Measurements from ENCODE around the gene EPS8.

EPS8 gene

GRCh38 chr12:15698377-15698871, 90.8 kb downstream of the EPS8 start:
- H3K27me3 ChIP-seq (ENCODE audit: insufficient read depth, low read length, poor library complexity): peaks cover 4% of the 10 kb centered on the region
- no peaks in the 10 kb centered on the region for H4K20me1 ChIP-seq (ENCODE audit: insufficient read depth, low read length)
- H3K4me3 ChIP-seq (ENCODE audit: low read depth in 1 of 2, low read length in 2 of 2): no peak overlapping the region
- no peak overlapping the region for H3K27ac ChIP-seq (ENCODE audit: low read length)
- no peaks in the 10 kb centered on the region for H3K79me2 ChIP-seq (ENCODE audit: insufficient read depth, low read length)
- no peak for TF ChIP-seq EZH2 (IDR thresholded peaks at IDR 0.05; ENCODE audit: borderline replicate concordance, low read depth, low read length, severe bottlenecking)
- TF ChIP-seq, protein P1, sequence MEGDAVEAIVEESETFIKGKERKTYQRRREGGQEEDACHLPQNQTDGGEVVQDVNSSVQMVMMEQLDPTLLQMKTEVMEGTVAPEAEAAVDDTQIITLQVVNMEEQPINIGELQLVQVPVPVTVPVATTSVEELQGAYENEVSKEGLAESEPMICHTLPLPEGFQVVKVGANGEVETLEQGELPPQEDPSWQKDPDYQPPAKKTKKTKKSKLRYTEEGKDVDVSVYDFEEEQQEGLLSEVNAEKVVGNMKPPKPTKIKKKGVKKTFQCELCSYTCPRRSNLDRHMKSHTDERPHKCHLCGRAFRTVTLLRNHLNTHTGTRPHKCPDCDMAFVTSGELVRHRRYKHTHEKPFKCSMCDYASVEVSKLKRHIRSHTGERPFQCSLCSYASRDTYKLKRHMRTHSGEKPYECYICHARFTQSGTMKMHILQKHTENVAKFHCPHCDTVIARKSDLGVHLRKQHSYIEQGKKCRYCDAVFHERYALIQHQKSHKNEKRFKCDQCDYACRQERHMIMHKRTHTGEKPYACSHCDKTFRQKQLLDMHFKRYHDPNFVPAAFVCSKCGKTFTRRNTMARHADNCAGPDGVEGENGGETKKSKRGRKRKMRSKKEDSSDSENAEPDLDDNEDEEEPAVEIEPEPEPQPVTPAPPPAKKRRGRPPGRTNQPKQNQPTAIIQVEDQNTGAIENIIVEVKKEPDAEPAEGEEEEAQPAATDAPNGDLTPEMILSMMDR (IDR thresholded peaks at IDR 0.05; ENCODE audit: borderline replicate concordance, extremely low read depth, low read length, poor library complexity, severe bottlenecking): no peak
- H3K36me3 ChIP-seq (ENCODE audit: insufficient read depth, low read length): no peaks in the 10 kb centered on the region
- H3K4me2 ChIP-seq (ENCODE audit: insufficient read depth, low read length): no peak overlapping the region
- no peaks in the 10 kb centered on the region for H3K4me1 ChIP-seq (ENCODE audit: insufficient read depth, low read length)
- ATAC-seq (ENCODE audit: insufficient read depth, low read depth) (no peak), DNase-seq (no peak)
- no peak overlapping the region for H3K9ac ChIP-seq (ENCODE audit: low read depth, low read length)
- no peak overlapping the region for H2AFZ ChIP-seq (ENCODE audit: low read depth, low read length)
- no peaks in the 10 kb centered on the region for H3K9me3 ChIP-seq (ENCODE audit: insufficient read depth, low read length, severe bottlenecking)

- H3K27me3 ChIP-seq (ENCODE audit: insufficient read depth, low read length, poor library complexity): peaks cover 6% of the 10 kb centered on the region
- no peak overlapping the region for H3K4me3 ChIP-seq (ENCODE audit: low read depth in 1 of 2, low read length in 2 of 2)
- H3K4me1 ChIP-seq (ENCODE audit: insufficient read depth, low read length): no peaks in the 10 kb centered on the region
- H2AFZ ChIP-seq (ENCODE audit: low read depth, low read length): no peak overlapping the region
- H4K20me1 ChIP-seq (ENCODE audit: insufficient read depth, low read length): no peaks in the 10 kb centered on the region
- no peak for ATAC-seq (ENCODE audit: insufficient read depth, low read depth)
- no peaks in the 10 kb centered on the region for H3K79me2 ChIP-seq (ENCODE audit: insufficient read depth, low read length)
- H3K4me2 ChIP-seq (ENCODE audit: insufficient read depth, low read length): no peak overlapping the region
- no peaks in the 10 kb centered on the region for H3K36me3 ChIP-seq (ENCODE audit: insufficient read depth, low read length)
- no peak overlapping the region for H3K27ac ChIP-seq (ENCODE audit: low read length)
- TF ChIP-seq, protein P1 (IDR thresholded peaks at IDR 0.05; ENCODE audit: borderline replicate concordance, extremely low read depth, low read length, poor library complexity, severe bottlenecking): no peak
- TF ChIP-seq EZH2 (IDR thresholded peaks at IDR 0.05; ENCODE audit: borderline replicate concordance, low read depth, low read length, severe bottlenecking): no peak
- H3K9me3 ChIP-seq (ENCODE audit: insufficient read depth, low read length, severe bottlenecking): no peaks in the 10 kb centered on the region
- no peak for DNase-seq
- no peak overlapping the region for H3K9ac ChIP-seq (ENCODE audit: low read depth, low read length)
These were observed 92.0 kb downstream of the EPS8 start for GRCh38 chr12:15697201-15697600.

- Histone ChIP-seq H4K20me1 (ENCODE audit: insufficient read depth, low read length) (no peaks in the 10 kb centered on the region), H2AFZ (ENCODE audit: low read depth, low read length) (no peak overlapping the region), H3K27ac (ENCODE audit: low read length) (no peak overlapping the region), H3K27me3 (ENCODE audit: insufficient read depth, low read length, poor library complexity) (peaks cover 14% of the 10 kb centered on the region), H3K4me1 (ENCODE audit: insufficient read depth, low read length) (no peaks in the 10 kb centered on the region), H3K36me3 (ENCODE audit: insufficient read depth, low read length) (no peaks in the 10 kb centered on the region), H3K4me3 (ENCODE audit: low read depth in 1 of 2, low read length in 2 of 2) (no peak overlapping the region), H3K4me2 (ENCODE audit: insufficient read depth, low read length) (no peak overlapping the region), H3K9me3 (ENCODE audit: insufficient read depth, low read length, severe bottlenecking) (no peaks in the 10 kb centered on the region), H3K9ac (ENCODE audit: low read depth, low read length) (no peak overlapping the region), H3K79me2 (ENCODE audit: insufficient read depth, low read length) (no peaks in the 10 kb centered on the region)
- ATAC-seq (ENCODE audit: insufficient read depth, low read depth) (no peak), DNase-seq (no peak)
- TF ChIP-seq, protein P1 (IDR thresholded peaks at IDR 0.05; ENCODE audit: borderline replicate concordance, extremely low read depth, low read length, poor library complexity, severe bottlenecking): no peak
- no peak for TF ChIP-seq EZH2 (IDR thresholded peaks at IDR 0.05; ENCODE audit: borderline replicate concordance, low read depth, low read length, severe bottlenecking)
These were observed 95.8 kb downstream of the EPS8 start for GRCh38 chr12:15693228-15693911.

Measured in DND-41 (cell line).